GM18873 (cell line): ENCODE results near the gene CACFD1.

Experiments used
- ATAC-seq: cut with Tn5 transposase; IDR thresholded peaks from one replicate; pipeline ENCODE4 v1.9.1; 2021; ENCODE audit warnings: mild to moderate bottlenecking, moderate library complexity, moderate number of reproducible peaks; ENCODE audit not compliant: unreplicated experiment, low FRiP score

The CACFD1 gene

GRCh38 chr9:133477461-133477860, 17.7 kb downstream of the CACFD1 start:
- ATAC-seq: no peak

GRCh38 chr9:133477992-133478850, 18.4 kb downstream of the CACFD1 start:
- peak; percentile 35 for ATAC-seq

GRCh38 chr9:133478851-133479711, 19.3 kb downstream of the CACFD1 start, which contains the start of gene SLC2A6:
Gene SLC2A6, minus strand, starts transcription at chr9:133479099. Its CDS starts 40 bp downstream, at chr9:133479059.
- peak; percentile 78 for ATAC-seq

- no peak for ATAC-seq
Measured at GRCh38 chr9:133483611-133484010, 23.8 kb downstream of the CACFD1 start.

GRCh38 chr9:133484671-133485437, 25.1 kb downstream of the CACFD1 start:
- no peak for ATAC-seq

GRCh38 chr9:133485531-133486260, 25.9 kb downstream of the CACFD1 start:
- ATAC-seq: no peak

GRCh38 chr9:133487331-133487725, 27.6 kb downstream of the CACFD1 start:
- ATAC-seq: no peak

GRCh38 chr9:133488686-133489252, 29.0 kb downstream of the CACFD1 start:
- ATAC-seq: no peak

- ATAC-seq: no peak
Measured at GRCh38 chr9:133489253-133490190, 29.7 kb downstream of the CACFD1 start.

- ATAC-seq: no peak
Measured at GRCh38 chr9:133490201-133490681, 30.5 kb downstream of the CACFD1 start.

- ATAC-seq: no peak
Measured at GRCh38 chr9:133490865-133491655, 31.3 kb downstream of the CACFD1 start.

GRCh38 chr9:133491656-133491925, 31.8 kb downstream of the CACFD1 start:
- ATAC-seq: no peak

GRCh38 chr9:133492061-133493021, 32.6 kb downstream of the CACFD1 start:
- no peak for ATAC-seq

- no peak for ATAC-seq
Measured at GRCh38 chr9:133493428-133493827, 33.6 kb downstream of the CACFD1 start.

GRCh38 chr9:133493845-133494540, 34.2 kb downstream of the CACFD1 start:
- ATAC-seq: no peak
